ENCODE results near the gene UNC5C. TPM values are rescaled to one million over a fixed set of nuclear protein-coding genes. Genes with fewer than 3 reads are reported as not detected.

UNC5C gene
- total and polyA plus RNA-seq, 2 donors (not counting 1 experiment from before 2014, with no cell fraction given) = 2.0 to 11.6 TPM

- Histone ChIP-seq H2AFZ (ENCODE audit: low read length) (no peak overlapping the region), H3K4me3 (replicated peaks in 1 of 4; ENCODE audit: control extremely low read depth in 1 of 4, insufficient read depth in 1 of 4, low read depth in 3 of 4, low read length in 4 of 4) (no peak overlapping the region), H3K4me1 (ENCODE audit: control insufficient read depth, extremely low read depth, insufficient read depth, low read length) (no peaks in the 10 kb centered on the region), H4K20me1 (ENCODE audit: control insufficient read depth, extremely low read depth, insufficient read depth, low read length) (no peaks in the 10 kb centered on the region), H3K9ac (ENCODE audit: insufficient read depth, low read length) (no peak overlapping the region), H3K36me3 (ENCODE audit: control insufficient read depth, insufficient read depth, low read length) (no peaks in the 10 kb centered on the region), H3K27ac (ENCODE audit: insufficient read depth, low read length) (no peak overlapping the region), H3K4me2 (ENCODE audit: extremely low read depth, insufficient read depth, low read length) (no peak overlapping the region), H3K79me2 (ENCODE audit: control insufficient read depth, insufficient read depth, low read length) (no peaks in the 10 kb centered on the region), H3K9me3 (ENCODE audit: control insufficient read depth, insufficient read depth, low read depth, low read length) (no peaks in the 10 kb centered on the region), H3K27me3 (ENCODE audit: control insufficient read depth, insufficient read depth, low read length) (no peaks in the 10 kb centered on the region)
- DNase-seq (ENCODE audit: low read depth in 2 of 2) = no peak
- no peak for TF ChIP-seq EZH2 (IDR thresholded peaks at IDR 0.05; ENCODE audit: low read length, missing control alignments)
- no peak for TF ChIP-seq CTCF (conservative IDR thresholded peaks at IDR 0.05 in 1 of 2, IDR thresholded peaks at IDR 0.05 in 1 of 2; ENCODE audit: low read depth in 1 of 2, low read length in 2 of 2)
Observed at GRCh38 chr4:95300304-95300703, 248.5 kb downstream of the UNC5C start.

- TF ChIP-seq CTCF (conservative IDR thresholded peaks at IDR 0.05 in 1 of 2, IDR thresholded peaks at IDR 0.05 in 1 of 2; ENCODE audit: low read depth in 1 of 2, low read length in 2 of 2) = no peak
- Histone ChIP-seq H3K27ac (ENCODE audit: insufficient read depth, low read length) (no peak overlapping the region), H3K4me2 (ENCODE audit: extremely low read depth, insufficient read depth, low read length) (no peak overlapping the region), H4K20me1 (ENCODE audit: control insufficient read depth, extremely low read depth, insufficient read depth, low read length) (no peaks in the 10 kb centered on the region), H3K27me3 (ENCODE audit: control insufficient read depth, insufficient read depth, low read length) (no peaks in the 10 kb centered on the region), H3K36me3 (ENCODE audit: control insufficient read depth, insufficient read depth, low read length) (no peaks in the 10 kb centered on the region), H3K4me1 (ENCODE audit: control insufficient read depth, extremely low read depth, insufficient read depth, low read length) (no peaks in the 10 kb centered on the region), H3K79me2 (ENCODE audit: control insufficient read depth, insufficient read depth, low read length) (no peaks in the 10 kb centered on the region), H3K4me3 (replicated peaks in 1 of 4; ENCODE audit: control extremely low read depth in 1 of 4, insufficient read depth in 1 of 4, low read depth in 3 of 4, low read length in 4 of 4) (no peak overlapping the region), H2AFZ (ENCODE audit: low read length) (no peak overlapping the region), H3K9ac (ENCODE audit: insufficient read depth, low read length) (no peak overlapping the region), H3K9me3 (ENCODE audit: control insufficient read depth, insufficient read depth, low read depth, low read length) (no peaks in the 10 kb centered on the region)
- DNase-seq (ENCODE audit: low read depth in 2 of 2) = no peak
Observed at GRCh38 chr4:95296052-95296451, 252.7 kb downstream of the UNC5C start.

GRCh38 chr4:95295157-95295556 is 253.6 kb downstream of the UNC5C start:
- Histone ChIP-seq H3K9ac (ENCODE audit: insufficient read depth, low read length) (no peak overlapping the region), H3K4me3 (replicated peaks in 1 of 4; ENCODE audit: control extremely low read depth in 1 of 4, insufficient read depth in 1 of 4, low read depth in 3 of 4, low read length in 4 of 4) (no peak overlapping the region), H3K79me2 (ENCODE audit: control insufficient read depth, insufficient read depth, low read length) (no peaks in the 10 kb centered on the region), H3K9me3 (ENCODE audit: control insufficient read depth, insufficient read depth, low read depth, low read length) (no peaks in the 10 kb centered on the region), H3K36me3 (ENCODE audit: control insufficient read depth, insufficient read depth, low read length) (no peaks in the 10 kb centered on the region), H3K27me3 (ENCODE audit: control insufficient read depth, insufficient read depth, low read length) (no peaks in the 10 kb centered on the region), H4K20me1 (ENCODE audit: control insufficient read depth, extremely low read depth, insufficient read depth, low read length) (no peaks in the 10 kb centered on the region), H3K4me2 (ENCODE audit: extremely low read depth, insufficient read depth, low read length) (no peak overlapping the region), H2AFZ (ENCODE audit: low read length) (no peak overlapping the region), H3K27ac (ENCODE audit: insufficient read depth, low read length) (no peak overlapping the region), H3K4me1 (ENCODE audit: control insufficient read depth, extremely low read depth, insufficient read depth, low read length) (no peaks in the 10 kb centered on the region)
- no peak for DNase-seq (ENCODE audit: low read depth in 2 of 2)
- TF ChIP-seq CTCF (conservative IDR thresholded peaks at IDR 0.05 in 1 of 2, IDR thresholded peaks at IDR 0.05 in 1 of 2; ENCODE audit: low read depth in 1 of 2, low read length in 2 of 2) (no peak), EZH2 (IDR thresholded peaks at IDR 0.05; ENCODE audit: low read length, missing control alignments) (no peak)

Measured in fibroblast of lung (primary cell).